GM12878 (cell line): ENCODE data around the gene GNB5. TPM values are rescaled to one million over a fixed set of nuclear protein-coding genes. Genes with fewer than 3 reads are reported as not detected.

ENCODE experiments used
- ATAC-seq: fragments of 200-7000 bp; cut with Tn5 transposase; 3 replicates; pipeline ENCODE4 v1.9.1; 2020; ENCODE audit warnings: mild to moderate bottlenecking, moderate library complexity
- BruUV-seq: library from RNA; stranded (reverse); fragments of 400-500 nt; replicated peaks from 2 replicates; lab custom pipeline; 2021; lab: Mats Ljungman, UMichigan
- CTCF ChIA-PET: fragments of 300-600 bp; sonication (Branson Sonifier 250); formaldehyde crosslinking; extraction: SDS; loops from one replicate; lab custom pipeline; 2021; ENCODE audit warnings: inconsistent platforms; lab: Yijun Ruan, JAX
- POLR2A ChIA-PET: fragments of 350-600 bp; formaldehyde crosslinking; extraction: SDS; loops from one replicate; lab custom pipeline; 2021; ENCODE audit warnings: inconsistent platforms; lab: Charles Lee
- RAD21 ChIA-PET: fragments of 300-600 bp; sonication (Branson Sonifier 250); formaldehyde crosslinking; loops from one replicate; lab custom pipeline; 2023; ENCODE audit warnings: antibody characterized with exemption; ENCODE audit not compliant: unreplicated experiment; lab: Charles Lee
- SMC1A ChIA-PET: fragments of 300-600 bp; sonication (Branson Sonifier 250); formaldehyde crosslinking; loops from one replicate; lab custom pipeline; 2023; ENCODE audit not compliant: unreplicated experiment, uncharacterized antibody; lab: Charles Lee
- DNase-seq: peaks from one replicate; pipeline ENCODE4 v3.0.0-alpha.2; 2011; ENCODE audit warnings: low read depth, low spot score
- FAIRE-seq: peaks from 3 replicates; lab custom pipeline; 2011; peaks lifted over from hg19 to GRCh38; lab: Jason Lieb, UNC
- H2AFZ ChIP-seq: 2 replicates; pipeline ENCODE4 v1.6.0; 2011; ENCODE audit warnings: low read depth, low read length, control low read depth; ENCODE audit not compliant: control insufficient read depth
- H3K27ac ChIP-seq: 2 replicates; pipeline ENCODE4 v1.5.1; 2011; ENCODE audit warnings: control low read depth; ENCODE audit not compliant: control insufficient read depth, insufficient read depth
- H3K27me3 ChIP-seq, 2 experiments: replicated peaks in 1 of 2; 2 replicates each; pipeline versions ENCODE4 v1.6.0 to v1.6.1; 2011; ENCODE audit warnings: low read length in 1 of 2; ENCODE audit not compliant: control insufficient read depth in 2 of 2, insufficient read depth in 2 of 2
- H3K36me3 ChIP-seq, 2 experiments: 2 replicates each; pipeline ENCODE4 v1.5.1; 2011; ENCODE audit warnings: low read length in 1 of 2; ENCODE audit not compliant: control insufficient read depth in 2 of 2, insufficient read depth in 2 of 2
- H3K4me1 ChIP-seq: 2 replicates; pipeline ENCODE4 v1.6.1; 2011; ENCODE audit warnings: mild to moderate bottlenecking, low read length, moderate library complexity, mixed read lengths; ENCODE audit not compliant: control insufficient read depth, insufficient read depth
- H3K4me2 ChIP-seq: 2 replicates; pipeline ENCODE4 v1.6.0; 2011; ENCODE audit warnings: control low read depth; ENCODE audit not compliant: control insufficient read depth, insufficient read depth
- H3K4me3 ChIP-seq: fragments of 200-600 bp; sonication (generic); 2 replicates; pipeline ENCODE4 v1.5.1; 2016
- H3K79me2 ChIP-seq: 2 replicates; pipeline ENCODE4 v1.6.0; 2011; ENCODE audit warnings: low read length; ENCODE audit not compliant: control insufficient read depth, insufficient read depth
- H3K9ac ChIP-seq: 2 replicates; pipeline ENCODE4 v1.8.0; 2011; ENCODE audit warnings: low read length, control low read depth, mixed read lengths; ENCODE audit not compliant: control insufficient read depth, insufficient read depth
- H3K9me3 ChIP-seq: replicated peaks from 3 replicates; pipeline ENCODE4 v1.5.1; 2011; ENCODE audit warnings: mild to moderate bottlenecking, low read length; ENCODE audit not compliant: control insufficient read depth, insufficient read depth
- H4K20me1 ChIP-seq: 2 replicates; pipeline ENCODE4 v1.6.0; 2011; ENCODE audit not compliant: control insufficient read depth, insufficient read depth
- ATF3 ChIP-seq: IDR thresholded peaks from 2 replicates; pipeline ENCODE4 v1.6.1; 2011; ENCODE audit warnings: low read depth, mild to moderate bottlenecking, low read length, moderate library complexity, borderline replicate concordance; ENCODE audit errors: extremely low read depth
- ATF7 ChIP-seq: fragments of 450-650 bp; IDR thresholded peaks from 2 replicates; pipeline ENCODE4 v1.6.1; 2016; ENCODE audit warnings: low read depth, mild to moderate bottlenecking
- IKZF2 ChIP-seq, 2 experiments: fragments of 450-650 bp; IDR thresholded peaks; 2 replicates each; pipeline ENCODE4 v1.6.1; 2017; ENCODE audit warnings: mild to moderate bottlenecking in 2 of 2, moderate library complexity in 2 of 2
- IRF4 ChIP-seq: IDR thresholded peaks from 2 replicates; pipeline ENCODE4 v1.6.1; 2011; ENCODE audit warnings: low read depth, low read length
- JUND ChIP-seq: IDR thresholded peaks from 2 replicates; pipeline ENCODE4 v1.6.1; 2012; ENCODE audit warnings: low read depth, mild to moderate bottlenecking, low read length, improper control_type of control experiment, moderate library complexity
- MEF2A ChIP-seq: IDR thresholded peaks from 2 replicates; pipeline ENCODE4 v1.6.1; 2011; ENCODE audit warnings: low read depth, mild to moderate bottlenecking, low read length, moderate library complexity; ENCODE audit not compliant: insufficient read depth
- NKRF ChIP-seq: fragments of 450-650 bp; conservative IDR thresholded peaks from 2 replicates; pipeline ENCODE4 v1.6.1; 2017; ENCODE audit warnings: mild to moderate bottlenecking, moderate library complexity
- NR2C2 ChIP-seq: IDR thresholded peaks from 2 replicates; pipeline ENCODE4 v1.6.1; 2011; ENCODE audit warnings: borderline replicate concordance, low read depth; ENCODE audit not compliant: control insufficient read depth, insufficient read length
- RAD21 ChIP-seq: IDR thresholded peaks from 2 replicates; pipeline ENCODE4 v1.6.1; 2011; ENCODE audit warnings: mild to moderate bottlenecking, low read depth, low read length, moderate library complexity; ENCODE audit not compliant: insufficient read depth
- REST ChIP-seq: IDR thresholded peaks from 2 replicates; pipeline ENCODE4 v1.6.1; 2012; ENCODE audit warnings: mild to moderate bottlenecking, low read depth, low read length
- SMARCA5 ChIP-seq: fragments of 450-650 bp; IDR thresholded peaks from 2 replicates; pipeline ENCODE4 v1.6.1; 2017; ENCODE audit warnings: mild to moderate bottlenecking
- SUZ12 ChIP-seq: fragments of 200-600 bp; sonication (generic); IDR thresholded peaks from one replicate; pipeline ENCODE4 v1.6.1; 2018; ENCODE audit warnings: antibody characterized with exemption, mild to moderate bottlenecking; ENCODE audit not compliant: unreplicated experiment
- TAF1 ChIP-seq: IDR thresholded peaks from 2 replicates; pipeline ENCODE4 v1.6.1; 2011; ENCODE audit warnings: mild to moderate bottlenecking, low read depth, low read length, borderline replicate concordance
- TBL1XR1 ChIP-seq: IDR thresholded peaks from 2 replicates; pipeline ENCODE4 v1.6.1; 2012; ENCODE audit warnings: low read depth, low read length, improper control_type of control experiment
- WGBS: methylation state at CpG from one replicate; pipeline ENCODE4 v1.1.6; 2016; ENCODE audit warnings: low lambda C conversion rate; ENCODE audit not compliant: insufficient replicate concordance, insufficient coverage; ENCODE audit errors: missing lambda C conversion rate; 5-methylcytosine and 5-hydroxymethylcytosine counted together
- in situ Hi-C: fragments of 300-500 bp; cut with MboI; formaldehyde crosslinking; loops from 9 replicates; pipeline ENCODE4 v1.14.3; 2018; ENCODE audit warnings: mixed read lengths
- intact Hi-C: fragments of 100-400 bp; cut with micrococcal nuclease; formaldehyde crosslinking; loops from one replicate; pipeline ENCODE4 v1.14.2; 2022; ENCODE audit not compliant: unreplicated experiment
- polyA plus RNA-seq, 11 experiments: library from polyadenylated mRNA; depleted of rRNA in 4 of 11; unstranded in 6 of 11; stranded (reverse) in 5 of 11; fragments of >200 nt; fragmentation: Nextera tagmentation in 4 of 11; fragmentation: Illumina TruSeq in 1 of 11; extraction: Ambion mirVana in 4 of 11; extraction: Trizol in 1 of 11; gene quantifications; 1 replicate in 1 of 11; 2 replicates in 10 of 11; pipeline versions ENCODE4 v1.2.1 to v1.2.3, GENCODE V29; 2011 to 2016; ENCODE audit warnings: inconsistent platforms in 2 of 11, missing spikeins in 2 of 11, low read depth in 1 of 11
- total RNA-seq, 4 experiments: library from RNA; depleted of rRNA in 3 of 4; stranded (reverse); fragments of >200 nt in 3 of 4; fragmentation: Illumina TruSeq in 1 of 4; extraction: Trizol in 1 of 4; gene quantifications; 2 replicates each; pipeline versions ENCODE4 v1.2.1 to v1.2.3, GENCODE V29; 2013 to 2021
- TF ChIP-seq, protein P1 (sequence below): IDR thresholded peaks from 2 replicates; pipeline ENCODE4 v1.6.1; 2011; ENCODE audit warnings: borderline replicate concordance, low read depth, mild to moderate bottlenecking, moderate library complexity, low read length; ENCODE audit not compliant: insufficient read depth, poor library complexity, severe bottlenecking

GNB5 gene
- total and polyA plus RNA-seq, 10 of the 15 experiments (the other 5 are each of a cell fraction or from before 2014, with no cell fraction given): 2.4 to 25.9 (median 15.2) TPM

- TF ChIP-seq ATF3 (no peak), IKZF2 (IDR thresholded peaks at IDR 0.05) (peak in 1 of 2 experiments; percentile 40; a peak in 2 of 4 replicates)
Measured at GRCh38 chr15:52233405-52233804, 42.2 kb upstream of the GNB5 start (continued).

GRCh38 chr15:52232327-52232726, 41.1 kb upstream of the GNB5 start:
- H3K9me3 ChIP-seq: no peaks in the 10 kb centered on the region
- peak overlapping the region; percentile 93 for H3K4me2 ChIP-seq
- POLR2A ChIA-PET: interaction anchor here (0.6 to 0.9 kb wide), 3 partner anchors 52 to 518 kb away, joined by 3 read pairs; no protein-coding TSS in a partner anchor
- RAD21 ChIA-PET: interaction anchor here (0.8 to 2.2 kb wide), 7 partner anchors 10 to 233 kb away, joined by 3 to 16 read pairs (median 7); no protein-coding TSS in a partner anchor
- peak overlapping the region; percentile 48; the same call in 1 of the 2 replicates for H3K4me3 ChIP-seq
- H3K79me2 ChIP-seq: no peaks in the 10 kb centered on the region
- peak overlapping the region; percentile 64; the same call in 1 of the 2 replicates for H3K27ac ChIP-seq
- peak; percentile 89 for ATAC-seq
- no peaks in the 10 kb centered on the region for H3K36me3 ChIP-seq
- no peak overlapping the region for H2AFZ ChIP-seq
- 4% methylated on average over 1 of the region's 1 CpG for WGBS
- peaks cover 58% of the 10 kb centered on the region for H3K4me1 ChIP-seq
- no TSS peak for BruUV-seq
- H3K27me3 ChIP-seq: no peaks in the 10 kb centered on the region
- H4K20me1 ChIP-seq: no peaks in the 10 kb centered on the region
- CTCF ChIA-PET: interaction anchor here (0.6 to 13.5 kb wide), 17 partner anchors 8 to 503 kb away, joined by 3 to 235 read pairs (median 3); partner anchors contain the start of gene GNB5
- no peak overlapping the region for H3K9ac ChIP-seq
- SMC1A ChIA-PET: interaction anchor here (0.7 to 8.5 kb wide), 18 partner anchors 9 to 502 kb away, joined by 3 to 80 read pairs (median 4); no protein-coding TSS in a partner anchor
- FAIRE-seq: peak; percentile 99
- intact Hi-C loops: no loop called here
- DNase-seq: no peak
- in situ Hi-C loops: no loop called here
- TF ChIP-seq SUZ12 (no peak), IRF4 (peak; percentile 61; the same call in 1 of the 2 replicates), RAD21 (no peak), REST (no peak), IKZF2 (IDR thresholded peaks at IDR 0.05) (peak; percentile 46 to 55), TAF1 (no peak), JUND (no peak), MEF2A (no peak), TBL1XR1 (no peak), NKRF (no peak), NR2C2 (no peak), SMARCA5 (no peak), ATF7 (peak; percentile 30; the same call in 1 of the 2 replicates)
- TF ChIP-seq, protein P1, sequence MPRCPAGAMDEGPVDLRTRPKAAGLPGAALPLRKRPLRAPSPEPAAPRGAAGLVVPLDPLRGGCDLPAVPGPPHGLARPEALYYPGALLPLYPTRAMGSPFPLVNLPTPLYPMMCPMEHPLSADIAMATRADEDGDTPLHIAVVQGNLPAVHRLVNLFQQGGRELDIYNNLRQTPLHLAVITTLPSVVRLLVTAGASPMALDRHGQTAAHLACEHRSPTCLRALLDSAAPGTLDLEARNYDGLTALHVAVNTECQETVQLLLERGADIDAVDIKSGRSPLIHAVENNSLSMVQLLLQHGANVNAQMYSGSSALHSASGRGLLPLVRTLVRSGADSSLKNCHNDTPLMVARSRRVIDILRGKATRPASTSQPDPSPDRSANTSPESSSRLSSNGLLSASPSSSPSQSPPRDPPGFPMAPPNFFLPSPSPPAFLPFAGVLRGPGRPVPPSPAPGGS: no peak
